ENCODE results near the gene NADSYN1. TPM values are rescaled to one million over a fixed set of nuclear protein-coding genes. Genes with fewer than 3 reads are reported as not detected.
"Not testable (repeated sequence)": the region's sequence is repeated elsewhere in the genome, so short reads cannot be mapped to it uniquely, and the experiment has no call there.

NADSYN1 gene
- 68.9 and 80.6 TPM in 2 replicates for total RNA-seq

GRCh38 chr11:71453037-71453917 is at the start of gene NADSYN1:
Gene NADSYN1 (plus strand): TSS chr11:71453203. CDS start chr11:71453297, 94 bp downstream.
- DNase-seq (ENCODE audit: low read depth), result peak; percentile 82

DNA sequence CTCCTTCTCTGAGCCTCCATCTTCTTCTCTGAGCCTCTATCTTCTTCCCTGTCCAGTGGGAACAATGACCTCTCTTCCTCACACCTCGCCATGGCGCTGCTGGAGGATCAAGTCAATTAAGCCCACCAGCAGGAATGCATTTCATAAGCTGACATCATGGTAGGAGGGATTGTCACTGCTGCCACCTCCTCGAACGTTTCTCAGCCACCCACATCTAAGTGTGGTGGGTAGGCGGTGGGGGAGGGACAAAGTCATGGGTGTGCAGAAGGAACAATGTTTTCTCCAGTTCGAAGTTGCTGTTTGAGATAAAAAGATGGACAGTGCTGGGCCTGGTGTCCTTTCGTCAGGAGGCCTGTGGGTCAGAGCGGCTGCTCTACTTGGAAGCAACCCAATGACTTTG is 48.8 kb upstream of the NADSYN1 start:
- DNase-seq (ENCODE audit: low read depth), result no peak

- no peak for DNase-seq (ENCODE audit: low read depth)
Measured at GRCh38 chr11:71406681-71407080, 46.3 kb upstream of the NADSYN1 start.

DNA sequence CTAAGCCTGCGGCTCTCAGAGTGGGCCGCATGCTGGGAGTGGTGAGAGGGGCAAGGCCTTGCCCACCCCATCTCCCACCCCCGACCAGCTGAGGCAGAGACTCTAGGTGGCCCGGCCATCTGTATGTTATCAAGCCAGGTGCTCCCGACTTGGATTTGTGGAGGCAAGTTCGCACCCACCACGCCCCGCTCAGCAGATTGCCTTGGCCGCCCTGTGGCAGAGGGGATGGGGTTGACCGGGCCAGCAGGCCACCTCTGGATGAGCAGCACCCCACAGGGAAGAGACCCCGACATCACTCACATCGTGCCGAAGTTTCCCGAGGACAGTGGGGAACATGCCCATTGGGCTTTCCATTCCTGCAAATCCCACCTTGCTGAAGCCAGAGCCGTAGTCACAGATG is 45.6 kb upstream of the NADSYN1 start:
- no peak for DNase-seq (ENCODE audit: low read depth)

DNA sequence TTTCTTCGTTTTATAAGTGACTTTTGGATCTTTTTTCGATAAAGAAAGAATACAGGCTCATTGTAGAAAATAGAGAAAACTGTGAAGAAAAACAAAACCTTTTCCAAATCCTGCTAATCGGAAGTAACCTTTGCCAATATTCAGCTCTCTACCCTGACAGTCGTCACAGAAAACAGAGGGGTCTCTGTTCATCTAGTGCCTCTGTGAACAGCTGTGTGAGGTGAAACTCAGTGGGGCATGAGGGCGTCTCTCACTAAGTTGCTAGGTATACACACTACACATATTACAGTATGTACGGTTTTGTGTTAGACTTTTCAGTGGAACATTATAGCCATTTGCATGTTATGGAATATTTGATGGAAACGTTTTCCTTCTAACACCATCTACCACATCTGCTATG is 44.2 kb upstream of the NADSYN1 start:
- DNase-seq (ENCODE audit: low read depth), result no peak

DNA sequence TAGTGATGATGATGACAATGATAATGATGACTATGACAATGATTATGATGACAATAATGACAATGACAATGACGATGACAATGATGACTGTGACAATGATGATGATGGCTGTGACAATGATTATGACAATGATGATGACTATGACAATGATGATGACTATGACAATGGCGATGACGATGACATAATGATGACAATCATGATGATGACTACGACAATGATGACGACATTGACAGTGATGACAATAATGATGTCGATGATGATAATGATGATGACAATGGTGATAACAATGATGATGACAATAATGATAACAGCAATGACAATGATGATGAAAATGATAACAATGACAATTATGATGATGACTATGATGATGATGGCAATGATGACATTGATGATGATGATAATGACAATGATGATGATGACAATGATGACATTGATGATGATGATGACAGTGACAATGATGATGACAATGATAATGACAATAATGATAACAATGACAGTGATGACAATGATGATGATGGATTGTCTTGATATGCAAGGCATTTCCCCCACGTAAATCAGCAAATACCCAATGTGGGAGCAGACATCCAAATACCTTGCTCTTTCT is 42.5 kb upstream of the NADSYN1 start:
- DNase-seq (ENCODE audit: low read depth), result no peak

DNA sequence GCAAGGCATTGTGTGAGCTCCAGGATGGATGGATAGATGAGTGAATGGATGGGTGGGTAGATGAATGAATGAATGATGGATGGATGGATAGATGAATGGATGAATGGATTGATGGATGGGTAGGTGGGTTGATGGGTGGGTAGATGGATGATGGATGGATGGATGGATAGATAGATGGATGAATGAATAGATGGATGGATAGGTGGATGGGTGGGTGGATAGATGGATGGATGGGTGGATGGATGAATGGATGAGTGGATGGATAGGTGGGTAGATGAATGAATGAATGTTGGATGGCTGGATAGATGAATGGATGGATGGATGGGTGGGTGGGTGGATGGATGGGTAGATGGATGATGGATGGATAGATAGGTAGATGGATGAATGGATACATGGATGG is 38.4 kb upstream of the NADSYN1 start:
- DNase-seq (ENCODE audit: low read depth), result no peak

DNA sequence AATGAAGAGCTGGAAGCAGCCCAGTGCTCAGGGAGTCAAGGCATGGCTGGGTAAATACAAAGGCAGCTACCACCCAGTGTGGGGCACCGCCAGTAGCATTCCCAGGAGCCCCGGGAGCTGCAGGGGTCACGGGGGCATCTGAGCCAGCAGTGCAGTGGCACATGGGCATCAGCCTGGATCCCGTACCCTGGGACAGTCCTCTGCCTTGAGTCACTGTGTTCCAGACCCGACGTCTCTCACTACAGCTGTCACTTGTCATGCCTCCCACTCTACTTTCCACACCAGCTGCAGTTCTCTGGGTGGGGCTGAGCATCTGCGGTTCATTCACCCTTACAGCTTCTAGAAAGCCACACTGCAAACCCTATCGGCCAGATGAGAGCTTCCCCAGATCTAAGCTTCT is 34.4 kb upstream of the NADSYN1 start:
- DNase-seq (ENCODE audit: low read depth), result no peak

DNA sequence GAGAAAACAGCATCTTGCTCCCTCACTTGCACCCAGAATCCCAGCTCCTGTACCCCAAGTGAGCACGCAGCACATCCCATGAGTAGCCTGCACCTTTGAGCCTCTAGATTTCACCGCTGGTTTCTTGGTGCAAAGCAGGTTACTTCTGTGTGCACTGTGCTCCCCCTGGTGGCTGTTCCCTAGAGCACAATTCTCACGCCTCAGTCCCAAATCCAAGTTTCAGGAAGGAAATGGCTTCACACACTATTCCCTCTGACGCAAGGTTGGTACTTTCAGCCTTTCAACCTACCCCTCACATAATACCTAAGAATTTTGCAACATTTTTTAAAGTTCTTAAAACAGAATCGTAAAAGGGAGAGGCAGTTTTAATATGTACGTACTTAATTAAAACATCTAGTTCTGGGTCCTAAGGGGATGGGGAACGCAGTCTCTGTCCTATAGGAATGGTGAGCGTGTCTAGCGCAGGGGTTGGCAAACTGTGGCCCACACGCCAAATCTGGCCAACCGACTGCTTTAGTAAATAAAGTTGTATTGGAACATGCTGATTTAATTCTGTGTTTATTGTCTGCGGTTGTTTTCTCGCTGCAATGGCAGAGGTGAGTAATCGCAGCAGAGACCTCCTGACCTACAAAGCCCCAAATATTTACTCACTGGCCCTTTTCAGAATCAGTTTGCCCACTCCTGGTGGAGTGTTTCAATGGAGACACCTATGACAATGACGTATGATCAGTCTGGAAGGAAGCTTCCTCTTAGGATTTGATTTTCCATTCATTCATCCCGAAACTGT is 32.4 kb upstream of the NADSYN1 start:
- DNase-seq (ENCODE audit: low read depth), result peak; percentile 46

DNA sequence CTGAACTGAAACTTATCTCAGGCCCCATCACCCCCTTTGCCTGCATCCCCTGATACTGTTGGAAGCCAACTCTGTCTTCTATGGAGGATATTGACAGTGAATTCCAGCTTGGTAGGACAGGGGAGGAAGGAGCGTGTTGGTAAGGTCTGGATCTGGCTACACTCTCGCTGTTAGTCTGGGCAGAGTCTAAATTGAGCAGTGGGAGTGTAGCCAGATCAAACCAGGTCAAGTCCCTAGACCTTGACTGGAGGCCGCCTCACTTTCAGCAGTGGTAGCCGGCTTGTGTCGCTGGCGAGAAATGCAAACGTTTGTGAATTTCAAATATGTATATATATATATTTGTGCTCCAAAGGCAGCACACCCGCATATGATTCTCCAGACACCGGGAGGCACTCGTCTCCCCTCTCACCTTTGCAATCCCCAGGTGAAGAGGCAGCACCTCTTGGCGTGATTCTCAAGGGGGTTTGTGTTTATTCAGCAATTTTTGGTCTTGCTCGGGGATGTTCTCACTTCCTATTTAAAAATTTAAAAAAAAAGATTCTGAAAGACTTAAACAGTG is 31.5 kb upstream of the NADSYN1 start:
- no peak for DNase-seq (ENCODE audit: low read depth)

- not testable (repeated sequence) for DNase-seq (ENCODE audit: low read depth)
Measured at GRCh38 chr11:71422318-71422717, 30.7 kb upstream of the NADSYN1 start.

GRCh38 chr11:71423181-71423790 is 29.7 kb upstream of the NADSYN1 start:
- peak; percentile 55 for DNase-seq (ENCODE audit: low read depth)

DNA sequence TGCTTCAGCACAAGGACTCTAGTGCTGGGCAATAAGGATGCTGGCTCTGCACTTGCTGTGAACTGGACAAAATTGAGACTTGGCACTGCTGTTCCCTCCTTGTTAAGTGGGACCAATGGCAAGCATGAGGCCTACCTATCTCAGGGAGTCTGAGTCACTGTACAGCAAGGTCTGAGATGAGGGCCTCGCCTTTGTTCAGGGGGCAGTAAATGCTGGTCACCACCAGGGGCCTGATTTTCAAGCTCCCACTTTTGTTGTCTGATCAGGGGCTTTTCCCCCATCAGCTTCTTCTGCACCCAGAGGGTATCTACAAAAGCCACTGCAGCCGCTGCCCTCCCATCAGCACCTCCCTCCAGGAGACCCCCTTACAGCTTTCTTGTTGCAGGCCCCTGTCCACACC is 27.6 kb upstream of the NADSYN1 start:
- DNase-seq (ENCODE audit: low read depth), result no peak

DNA sequence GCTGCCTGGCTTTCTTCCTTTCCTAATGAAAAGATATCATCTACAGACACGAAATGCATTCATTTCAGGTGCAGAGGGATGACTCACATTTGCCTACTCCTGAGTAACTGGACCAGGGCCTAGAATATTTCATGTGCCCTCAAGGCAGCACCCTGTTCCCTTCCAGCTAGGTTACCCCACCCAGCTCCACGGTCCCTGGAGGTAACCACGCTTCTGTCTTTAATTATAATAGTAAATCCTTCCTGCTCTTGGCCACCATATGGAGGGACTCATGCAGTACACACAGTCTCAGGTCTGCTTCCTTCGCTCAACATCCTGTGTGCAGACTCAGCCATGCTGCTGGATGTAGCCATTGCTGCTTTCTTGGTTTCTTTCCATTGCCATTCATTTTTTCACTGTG is 27.1 kb upstream of the NADSYN1 start:
- DNase-seq (ENCODE audit: low read depth), result peak; percentile 65

DNA sequence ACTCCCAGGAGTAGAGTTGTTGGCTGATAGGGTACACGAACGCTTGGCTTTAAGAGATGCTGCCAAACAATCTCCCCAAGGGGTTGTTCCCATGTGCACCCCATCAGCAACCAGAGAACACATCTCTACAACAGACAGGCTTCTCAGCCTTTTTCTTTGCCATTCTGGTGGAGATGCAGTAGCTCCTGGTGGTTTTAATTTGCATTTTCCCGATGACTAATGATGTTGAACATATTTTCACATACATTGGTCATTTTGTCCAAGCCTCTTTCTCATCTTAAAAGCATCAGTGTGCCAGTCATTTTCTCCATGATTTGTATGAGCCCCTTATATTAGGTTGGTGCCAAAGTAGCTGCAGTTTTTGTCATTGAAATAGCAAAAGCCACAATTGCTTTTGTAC is 26.6 kb upstream of the NADSYN1 start:
- no peak for DNase-seq (ENCODE audit: low read depth)

DNA sequence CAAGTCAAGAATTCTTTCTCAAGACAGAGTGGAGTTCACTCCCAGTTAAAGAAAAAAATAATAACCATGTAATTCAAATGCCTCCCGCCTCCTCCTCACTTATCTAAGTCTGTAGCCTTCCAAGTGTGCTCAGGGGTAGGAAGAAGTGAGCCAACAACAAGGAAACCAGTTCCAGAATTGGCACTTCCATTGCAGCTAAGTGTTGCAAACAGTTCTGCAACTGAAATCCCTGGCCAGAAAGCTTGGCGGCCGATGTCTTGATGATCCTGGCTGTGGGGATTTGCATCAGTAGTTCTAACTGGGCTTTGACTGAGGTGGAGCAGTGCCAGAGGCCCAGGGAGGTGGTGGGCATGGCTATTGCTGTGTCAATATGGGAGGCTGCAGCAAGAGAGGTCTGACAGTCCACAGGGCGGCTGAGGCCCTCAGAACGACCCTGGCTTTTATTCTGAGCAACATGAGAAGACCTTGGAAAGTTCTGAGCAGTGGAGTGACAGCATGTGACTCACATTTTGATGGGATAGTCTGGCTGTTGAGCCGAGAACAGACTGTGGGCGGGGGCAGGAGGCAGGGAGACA is 24.1 kb upstream of the NADSYN1 start:
- no peak for DNase-seq (ENCODE audit: low read depth)

GRCh38 chr11:71429701-71430100 is 23.3 kb upstream of the NADSYN1 start:
- no peak for DNase-seq (ENCODE audit: low read depth)

GRCh38 chr11:71430166-71430565 is 22.8 kb upstream of the NADSYN1 start:
- DNase-seq (ENCODE audit: low read depth), result no peak

DNA sequence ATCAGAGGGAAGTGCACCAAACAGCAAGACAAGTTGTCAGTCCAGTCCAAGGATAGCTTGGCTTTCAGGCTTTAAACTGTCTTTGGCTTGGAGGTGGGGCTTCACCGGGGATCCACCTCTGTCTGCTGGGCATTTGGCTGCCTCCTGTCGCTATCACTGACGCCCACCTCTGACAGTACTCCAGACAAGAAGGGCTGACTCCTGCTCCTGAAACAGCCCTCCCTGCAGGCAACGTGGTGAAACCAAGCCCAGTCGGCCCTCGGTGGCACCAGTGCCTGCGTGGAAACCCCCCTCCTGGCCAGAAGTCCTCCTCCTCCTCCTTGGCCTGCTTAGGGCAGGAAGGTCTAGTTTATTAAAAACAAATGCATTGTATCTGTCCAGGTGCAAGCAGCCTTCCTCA is 21.7 kb upstream of the NADSYN1 start:
- no peak for DNase-seq (ENCODE audit: low read depth)

DNA sequence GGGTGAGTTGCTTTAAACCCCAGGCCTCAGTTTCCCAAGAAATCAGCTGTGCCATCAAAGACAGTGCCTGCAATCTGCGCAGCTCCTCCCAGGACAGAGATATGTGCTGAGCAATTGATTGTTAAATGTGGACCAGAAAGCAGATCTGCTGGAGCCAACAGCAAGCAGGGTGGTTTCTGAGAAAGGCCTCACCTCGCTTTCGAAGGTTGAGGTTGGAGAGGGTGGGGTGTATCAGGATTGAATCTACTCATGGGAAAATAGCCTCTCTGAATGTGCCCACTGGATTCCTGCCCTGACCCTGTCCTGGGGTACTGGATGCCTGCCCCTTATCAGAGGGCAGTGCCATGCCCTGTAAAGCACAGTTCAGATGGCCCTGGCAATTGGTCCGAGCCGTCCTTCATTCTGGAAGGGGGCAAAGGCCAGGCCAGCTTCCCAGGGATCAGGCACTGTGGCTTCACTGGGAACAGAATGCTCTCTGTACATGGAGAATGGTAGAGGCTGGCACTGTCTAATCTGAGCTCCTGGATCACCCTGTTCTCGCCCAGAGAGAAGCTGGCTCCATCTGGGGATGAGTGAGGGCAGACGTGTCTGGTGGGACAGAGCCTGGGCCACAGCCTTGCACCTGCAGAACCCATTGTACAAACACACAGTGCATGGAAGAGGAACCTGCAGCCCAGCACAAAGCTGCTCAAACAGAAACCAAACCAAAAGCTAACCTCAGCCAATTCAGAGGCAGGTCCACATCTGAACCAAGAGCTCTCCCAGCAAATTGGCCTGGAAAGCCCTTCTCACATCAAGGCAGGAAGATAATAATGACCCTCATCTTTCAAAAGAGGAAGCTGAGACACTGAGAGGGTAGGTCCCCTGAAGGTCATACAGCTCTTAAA is 20.0 kb upstream of the NADSYN1 start:
- DNase-seq (ENCODE audit: low read depth), result no peak
